Right ventricle myocardium inferior (tissue), 1 donor: ENCODE results near the gene AFAP1. TPM values are rescaled to one million over a fixed set of nuclear protein-coding genes. Genes with fewer than 3 reads are reported as not detected.
"Not testable (repeated sequence)": the region's sequence is repeated elsewhere in the genome, so short reads cannot be mapped to it uniquely, and the experiment has no call there.

Experiments
- ATAC-seq: fragments of 200-7000 bp; cut with Tn5 transposase; one replicate; pipeline ENCODE4 v1.9.1; 2020; ENCODE audit warnings: mild to moderate bottlenecking, moderate library complexity
- DNase-seq: peaks from one replicate; pipeline ENCODE4 v3.0.0; 2021; ENCODE audit errors: missing footprints
- intact Hi-C: fragments of 100-400 bp; cut with DNase I; formaldehyde crosslinking; loops from one replicate; pipeline ENCODE4 v1.11.0; 2022
- total RNA-seq: library from RNA; stranded (reverse); fragmentation: NEBNext Ultra II Directional; extraction: Animal tissue kit (Norgen Biotek cat#: 25700); gene quantifications from one replicate; pipeline ENCODE4 v1.2.1, GENCODE V29; 2021
- donor health status: DM: no; HTN: yes; CAD: no; lungs with severe emphysema.

Gene AFAP1
- total RNA-seq, 1 donor from 2014 or later: 8.0 TPM

DNA sequence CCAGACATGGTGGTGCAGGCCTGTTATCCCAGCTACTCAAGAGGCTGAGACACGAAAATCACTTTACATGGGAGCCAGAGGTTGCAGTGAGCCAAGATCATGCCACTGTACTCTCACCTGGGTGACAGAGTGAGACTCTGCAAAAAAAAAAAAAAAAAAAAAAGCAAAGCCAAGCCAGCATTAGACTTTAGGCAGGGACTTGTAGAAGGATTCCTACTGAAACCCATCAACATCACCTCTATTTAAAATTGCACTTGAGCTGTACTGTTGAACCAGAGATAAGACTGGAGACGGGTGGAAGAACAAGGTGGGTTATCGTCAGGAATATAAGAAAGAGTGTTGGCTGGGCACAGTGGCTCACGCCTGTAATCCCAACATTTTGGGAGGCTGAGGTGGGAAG is 15.7 kb upstream of the AFAP1 start:
- DNase-seq (no peak), ATAC-seq (peak; percentile 66)
- intact Hi-C loops: no loop called here

- no peak for ATAC-seq
- no peak for DNase-seq
- intact Hi-C loops: no loop called here
Observed at GRCh38 chr4:7952615-7953014, 13.0 kb upstream of the AFAP1 start.

DNA sequence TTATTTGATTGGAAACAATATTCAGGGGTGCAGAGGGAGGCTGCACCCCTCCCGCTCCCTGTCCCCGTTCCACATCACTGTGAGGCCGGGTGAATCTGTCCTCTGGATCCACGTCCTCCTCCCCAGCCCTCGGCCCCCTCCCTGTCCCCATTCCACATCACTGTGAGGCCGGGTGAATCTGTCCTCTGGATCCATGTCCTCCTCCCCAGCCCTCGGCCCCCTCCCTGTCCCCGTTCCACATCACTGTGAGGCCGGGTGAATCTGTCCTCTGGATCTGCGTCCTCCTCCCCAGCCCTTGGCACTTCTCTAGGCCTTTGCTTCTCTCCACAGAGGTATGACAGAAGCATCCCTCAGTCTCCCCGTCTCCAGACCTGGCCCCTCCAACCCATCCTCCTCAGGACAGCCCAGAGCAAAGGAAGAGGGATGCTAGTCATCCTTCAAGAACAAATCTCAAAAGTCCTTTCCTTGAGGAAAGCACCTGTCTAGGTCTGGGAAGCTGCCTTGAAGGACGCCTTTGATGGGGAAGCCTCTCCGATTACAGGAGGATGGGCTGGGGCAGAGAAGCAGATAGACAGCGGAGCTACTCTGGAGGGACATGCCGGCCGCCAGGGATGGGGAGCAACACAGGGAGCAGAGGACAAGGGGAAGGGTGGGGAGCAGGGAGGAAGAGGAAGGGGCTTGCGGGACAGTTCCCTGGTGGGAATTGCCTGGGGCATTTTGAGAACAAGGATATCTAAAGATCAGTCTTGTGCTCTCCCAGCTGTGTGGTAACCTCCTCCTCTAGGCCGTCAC is 10.8 kb upstream of the AFAP1 start:
- DNase-seq: no peak
- ATAC-seq: no peak
- intact Hi-C loops: no loop called here

GRCh38 chr4:7949759-7950158 is 10.1 kb upstream of the AFAP1 start:
- intact Hi-C loops: no loop called here
- ATAC-seq (no peak), DNase-seq (no peak)

DNA sequence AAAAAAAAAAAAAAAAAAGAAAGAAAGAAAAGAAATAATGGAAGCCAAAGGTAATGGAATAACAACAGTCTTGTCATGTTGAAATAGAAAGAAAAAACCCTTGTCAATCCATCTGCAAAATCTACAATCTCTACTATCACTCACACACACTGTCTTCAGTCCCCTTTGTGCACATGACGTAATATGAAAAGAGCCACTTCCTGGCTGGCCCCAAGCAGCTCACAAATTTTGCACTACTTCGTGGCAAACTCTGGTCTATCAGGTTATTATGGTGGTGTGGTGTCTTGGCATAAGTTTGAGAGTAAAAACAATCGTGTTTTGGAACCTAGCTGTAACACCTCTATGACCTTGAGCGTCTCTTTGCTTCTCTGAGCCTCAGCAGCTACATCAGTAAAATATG is 8.3 kb upstream of the AFAP1 start:
- DNase-seq: no peak
- ATAC-seq: no peak
- intact Hi-C loops: no loop called here

- no peak for ATAC-seq
- intact Hi-C loops: no loop called here
Observed at GRCh38 chr4:7945709-7946380, 6.2 kb upstream of the AFAP1 start.

GRCh38 chr4:7944599-7945220 is 5.0 kb upstream of the AFAP1 start:
- ATAC-seq (no peak), DNase-seq (no peak)
- intact Hi-C loops: no loop called here

More at GRCh38 chr4:7945709-7946380, 6.2 kb upstream of the AFAP1 start:
- no peak for DNase-seq

GRCh38 chr4:7943688-7944087 is 4.0 kb upstream of the AFAP1 start:
- DNase-seq, intact Hi-C loops, ATAC-seq: not testable (repeated sequence)

DNA sequence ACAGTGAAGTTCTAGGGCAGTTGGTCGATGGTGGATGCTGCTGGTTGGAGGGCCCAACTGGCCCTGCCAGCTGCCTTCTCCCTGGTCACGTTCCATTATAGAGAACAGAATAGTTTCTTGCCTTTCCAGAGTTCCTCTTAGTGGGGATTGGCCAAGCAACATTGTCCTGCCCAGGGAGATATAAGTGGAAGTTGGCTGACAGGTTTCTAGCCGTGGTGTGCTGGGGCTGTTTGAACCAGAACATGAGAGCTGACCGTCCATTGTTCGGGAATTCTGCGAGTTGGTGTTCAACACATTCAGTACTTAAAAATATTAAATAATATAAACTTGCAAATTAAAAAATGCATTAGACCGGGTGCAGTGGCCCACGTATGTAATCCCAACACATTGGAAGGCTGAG is 3.5 kb upstream of the AFAP1 start:
- no peak for DNase-seq
- ATAC-seq: no peak
- intact Hi-C loops: no loop called here

DNA sequence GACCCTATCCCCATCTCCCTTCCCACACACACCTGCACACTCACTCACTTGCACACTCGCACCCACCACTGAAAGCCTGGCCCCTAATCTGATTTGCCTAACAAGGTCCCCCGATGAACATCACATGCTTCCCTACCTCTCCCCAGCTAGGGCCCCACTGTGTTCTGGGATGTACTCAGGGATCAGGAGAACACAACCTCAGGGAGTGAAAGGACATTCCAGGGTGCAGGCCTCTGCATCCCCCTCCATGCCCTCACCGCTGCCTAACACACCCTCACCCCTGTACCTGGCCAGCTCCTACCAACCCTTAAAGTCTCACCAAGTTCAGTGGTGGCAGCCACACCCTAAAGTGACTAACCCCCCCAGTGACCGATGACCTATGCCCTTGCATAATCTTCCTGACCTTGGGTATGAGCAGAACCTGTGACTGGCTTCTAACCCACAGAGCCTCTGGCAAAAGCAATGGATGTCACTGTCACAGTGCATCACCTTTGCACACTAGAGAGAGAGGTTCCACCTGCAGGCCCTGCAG is 2.4 kb upstream of the AFAP1 start:
- no peak for ATAC-seq

GRCh38 chr4:7941111-7941964 is 1.7 kb upstream of the AFAP1 start:
- intact Hi-C loops: no loop called here
- DNase-seq (no peak), ATAC-seq (no peak)

More for the DNA sequence above, 2.4 kb upstream of the AFAP1 start:
- no peak for DNase-seq
- intact Hi-C loops: no loop called here

DNA sequence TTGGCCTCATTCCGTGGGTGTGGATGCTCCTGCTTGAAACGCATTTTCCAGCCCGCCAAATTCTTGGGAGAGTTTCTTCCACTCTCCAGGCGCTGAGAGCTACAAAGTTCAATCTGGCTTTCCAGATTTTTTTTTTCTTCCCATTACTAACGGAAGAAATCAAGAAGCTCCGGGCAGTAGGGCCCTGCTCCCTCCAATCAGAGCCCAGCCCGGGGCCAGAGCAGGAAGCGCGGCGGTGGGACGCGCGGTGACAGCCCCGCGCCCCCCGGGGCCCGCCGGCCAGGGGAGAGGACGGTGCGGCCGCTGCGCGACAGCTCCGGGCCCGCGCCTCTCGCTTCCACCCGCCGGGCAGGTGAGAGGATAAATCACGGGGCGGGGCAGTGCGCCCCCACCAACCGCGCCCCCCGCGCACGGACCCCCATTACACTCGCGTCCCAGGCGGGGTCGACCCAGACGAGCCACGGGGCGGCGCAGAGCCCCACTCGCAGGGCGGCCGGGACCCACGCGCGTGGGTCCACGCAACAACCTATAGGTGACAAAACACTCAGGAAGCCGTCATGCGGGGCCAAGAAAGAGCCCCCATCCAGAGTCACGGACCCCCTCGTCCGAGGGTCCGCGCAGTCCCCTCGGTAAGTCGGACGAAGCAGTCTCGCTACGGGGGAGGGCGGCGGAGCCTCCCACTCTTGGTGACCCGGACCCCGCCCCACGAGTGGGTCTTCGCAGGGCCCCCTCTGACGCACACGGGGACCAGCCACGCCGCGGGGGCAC is 868 bp downstream of the AFAP1 start:
- intact Hi-C loops: loop anchor here (5.0 kb wide), 1 partner anchor 61 kb away; no protein-coding TSS in a partner anchor
- ATAC-seq (peak; percentile 37), DNase-seq (no peak)

DNA sequence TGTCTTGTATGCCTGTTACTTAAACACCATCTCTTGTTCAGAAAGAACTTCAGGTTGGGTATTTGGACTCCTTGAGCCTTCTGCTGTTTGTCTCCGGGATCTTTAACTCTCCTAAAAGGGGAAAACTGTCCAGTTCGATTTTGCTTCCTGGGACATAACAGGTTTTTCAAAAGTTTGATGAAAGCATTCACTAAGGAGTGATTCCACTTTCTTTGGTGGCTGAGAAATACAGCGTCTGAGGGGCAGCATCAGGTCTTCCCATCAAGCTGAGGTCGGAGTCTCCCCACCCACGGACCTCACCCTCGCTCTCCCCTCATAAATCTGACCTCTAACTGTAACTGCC is 1.4 kb downstream of the AFAP1 start:
- no peak for ATAC-seq
- intact Hi-C loops: loop anchor here (5.0 kb wide), 1 partner anchor 61 kb away; no protein-coding TSS in a partner anchor
- no peak for DNase-seq

DNA sequence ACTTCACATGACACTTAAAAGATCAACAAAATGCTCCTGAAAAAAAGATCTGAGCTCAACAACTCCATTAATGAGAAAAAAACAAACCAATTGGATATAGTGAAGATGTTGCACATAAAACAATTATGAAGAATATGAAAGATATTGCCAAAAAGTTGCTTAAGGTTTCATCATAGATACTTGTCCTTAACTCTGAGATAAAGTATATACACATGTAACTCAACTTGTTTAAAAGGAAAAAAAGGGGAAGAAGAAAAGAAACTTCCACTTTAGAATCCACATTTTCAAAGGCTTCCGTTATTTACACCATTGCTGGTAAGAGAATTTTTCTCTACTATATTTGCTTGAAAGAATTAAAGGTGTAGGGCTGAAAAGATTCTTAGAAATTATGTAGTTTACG is 2.7 kb downstream of the AFAP1 start:
- ATAC-seq: no peak
- no peak for DNase-seq
- intact Hi-C loops: loop anchor here (5.0 kb wide), 1 partner anchor 60 kb away; no protein-coding TSS in a partner anchor

GRCh38 chr4:7933651-7934510 is 5.8 kb downstream of the AFAP1 start:
- DNase-seq (no peak), ATAC-seq (no peak)
- intact Hi-C loops: no loop called here

DNA sequence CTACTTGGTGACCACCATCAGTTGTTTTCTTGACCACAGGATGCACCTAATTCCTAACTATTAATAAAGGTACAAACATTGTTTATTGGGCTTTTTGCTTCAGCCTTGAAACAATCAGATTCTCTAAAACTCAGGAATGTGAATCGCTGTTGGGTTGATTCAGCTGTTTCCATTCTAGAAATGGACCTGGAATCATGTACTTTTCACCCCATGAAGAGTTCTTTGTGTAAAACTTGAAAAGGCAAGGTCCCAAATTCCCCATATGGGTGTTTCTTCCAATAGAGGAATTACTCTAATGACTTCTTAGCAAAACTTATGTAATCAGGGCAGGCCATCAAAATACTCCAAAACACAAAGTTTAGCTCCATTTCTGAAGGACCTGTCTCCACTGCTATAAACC is 7.4 kb downstream of the AFAP1 start:
- ATAC-seq: no peak
- DNase-seq: no peak
- intact Hi-C loops: no loop called here
